ENCODE results near the gene HOXA13.

Gene HOXA13

DNA sequence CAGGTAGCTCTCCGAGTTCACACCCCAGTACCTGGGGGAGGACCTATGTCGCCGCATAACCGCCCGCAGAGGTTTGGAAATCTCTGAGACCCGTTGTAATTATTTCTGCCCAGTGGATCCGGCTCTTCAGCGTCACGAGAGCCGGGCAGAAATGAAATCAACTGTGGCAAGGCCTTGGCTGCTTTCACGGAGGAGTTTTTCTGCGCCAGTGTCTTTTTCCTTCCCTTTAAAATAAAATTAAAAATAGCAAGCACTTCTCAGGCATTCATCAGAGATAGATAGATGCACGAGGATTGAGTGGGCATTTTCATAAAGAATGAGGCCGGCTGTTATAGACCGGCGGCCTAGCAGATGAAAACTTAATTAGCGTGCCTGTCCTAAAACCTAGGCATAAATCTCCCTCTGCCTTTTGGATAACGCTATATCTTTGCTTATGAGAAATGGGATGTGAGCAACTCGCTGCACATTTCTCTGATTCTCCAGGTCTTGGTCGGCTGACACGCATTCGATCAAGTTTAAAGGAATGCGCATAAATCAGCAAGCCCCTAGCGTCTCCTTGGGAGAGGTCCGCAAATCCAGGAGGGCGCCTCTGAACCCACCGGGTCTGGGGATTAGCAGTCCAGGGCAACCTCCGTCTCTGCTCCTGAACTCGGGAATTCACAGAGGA, 6.4 kb downstream of the HOXA13 start:
- Histone ChIP-seq H3K27me3 (peaks cover 100% of the 10 kb centered on the region), H3K4me1 (ENCODE audit: control insufficient read depth in 1 of 2, insufficient read depth in 1 of 2, low read depth in 1 of 2, low read length in 1 of 2) (peaks cover 28 to 39% of the 10 kb centered on the region in 2 experiments), H3K36me3 (no peaks in the 10 kb centered on the region), H3K9me3 (no peaks in the 10 kb centered on the region), H3K4me3 (ENCODE audit: low read depth in 1 of 2, low read length in 1 of 2) (peak overlapping the region; percentile 43 to 68), H3K27ac (no peak overlapping the region)
- TF ChIP-seq, protein P1, sequence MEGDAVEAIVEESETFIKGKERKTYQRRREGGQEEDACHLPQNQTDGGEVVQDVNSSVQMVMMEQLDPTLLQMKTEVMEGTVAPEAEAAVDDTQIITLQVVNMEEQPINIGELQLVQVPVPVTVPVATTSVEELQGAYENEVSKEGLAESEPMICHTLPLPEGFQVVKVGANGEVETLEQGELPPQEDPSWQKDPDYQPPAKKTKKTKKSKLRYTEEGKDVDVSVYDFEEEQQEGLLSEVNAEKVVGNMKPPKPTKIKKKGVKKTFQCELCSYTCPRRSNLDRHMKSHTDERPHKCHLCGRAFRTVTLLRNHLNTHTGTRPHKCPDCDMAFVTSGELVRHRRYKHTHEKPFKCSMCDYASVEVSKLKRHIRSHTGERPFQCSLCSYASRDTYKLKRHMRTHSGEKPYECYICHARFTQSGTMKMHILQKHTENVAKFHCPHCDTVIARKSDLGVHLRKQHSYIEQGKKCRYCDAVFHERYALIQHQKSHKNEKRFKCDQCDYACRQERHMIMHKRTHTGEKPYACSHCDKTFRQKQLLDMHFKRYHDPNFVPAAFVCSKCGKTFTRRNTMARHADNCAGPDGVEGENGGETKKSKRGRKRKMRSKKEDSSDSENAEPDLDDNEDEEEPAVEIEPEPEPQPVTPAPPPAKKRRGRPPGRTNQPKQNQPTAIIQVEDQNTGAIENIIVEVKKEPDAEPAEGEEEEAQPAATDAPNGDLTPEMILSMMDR (IDR thresholded peaks at IDR 0.05) = no peak

- peak overlapping the region; percentile 43 to 68 for H3K4me3 ChIP-seq (ENCODE audit: low read depth in 1 of 2, low read length in 1 of 2)
- H3K27ac ChIP-seq = peak overlapping the region; percentile 54
- H3K4me1 ChIP-seq (ENCODE audit: control insufficient read depth in 1 of 2, insufficient read depth in 1 of 2, low read depth in 1 of 2, low read length in 1 of 2) = peaks cover 34 to 41% of the 10 kb centered on the region in 2 experiments
- no peaks in the 10 kb centered on the region for H3K36me3 ChIP-seq
- TF ChIP-seq, protein P1 (IDR thresholded peaks at IDR 0.05) = no peak
- no peaks in the 10 kb centered on the region for H3K9me3 ChIP-seq
- H3K27me3 ChIP-seq = peaks cover 100% of the 10 kb centered on the region
These were observed 7.2 kb downstream of the HOXA13 start for GRCh38 chr7:27192546-27193334.

DNA sequence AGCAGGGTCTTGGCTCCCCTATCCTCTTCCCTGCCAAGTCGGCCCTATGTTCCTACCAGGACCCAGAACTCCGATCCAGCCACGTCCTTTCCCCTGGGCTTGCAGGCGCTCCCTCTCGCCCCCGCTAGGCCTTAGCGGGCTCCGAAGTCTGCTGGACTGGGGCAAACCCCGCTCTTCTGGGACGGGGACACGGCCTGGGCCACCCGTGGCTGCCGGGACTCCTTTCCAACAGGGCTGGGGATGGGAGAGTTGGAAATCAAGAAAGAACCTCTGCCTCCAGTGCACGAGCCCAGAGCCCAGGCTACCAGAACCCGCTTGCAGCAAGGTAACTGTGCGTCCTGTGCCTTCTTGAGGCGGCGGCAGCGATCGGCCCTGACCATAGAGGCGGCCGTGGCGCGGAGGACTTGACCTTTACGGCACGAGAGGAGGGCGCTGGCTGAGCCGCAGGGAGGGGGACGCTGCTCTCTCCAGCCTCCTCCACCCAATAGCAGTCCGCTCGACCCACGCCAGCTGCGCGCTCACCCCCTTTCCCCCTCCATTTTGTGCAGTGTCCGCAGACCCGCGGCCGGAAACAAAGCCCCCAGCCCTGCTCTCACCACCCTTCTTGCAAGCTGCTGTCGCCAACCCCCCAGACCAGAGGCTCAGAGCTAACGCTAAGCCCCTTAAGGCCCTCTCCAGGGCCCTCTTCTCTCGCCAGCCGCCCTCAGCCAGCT, 7.9 kb downstream of the HOXA13 start:
- Histone ChIP-seq H3K36me3 (no peaks in the 10 kb centered on the region), H3K4me3 (ENCODE audit: low read depth in 1 of 2, low read length in 1 of 2) (peak overlapping the region; percentile 43 to 68), H3K9me3 (no peaks in the 10 kb centered on the region), H3K27me3 (peaks cover 100% of the 10 kb centered on the region), H3K4me1 (ENCODE audit: control insufficient read depth in 1 of 2, insufficient read depth in 1 of 2, low read depth in 1 of 2, low read length in 1 of 2) (peaks cover 35 to 42% of the 10 kb centered on the region in 2 experiments), H3K27ac (peak overlapping the region; percentile 54)
- TF ChIP-seq, protein P1 (IDR thresholded peaks at IDR 0.05) = no peak

- Histone ChIP-seq H3K27me3 (peaks cover 100% of the 10 kb centered on the region), H3K27ac (no peak overlapping the region), H3K9me3 (no peaks in the 10 kb centered on the region)
These were observed 8.6 kb downstream of the HOXA13 start for GRCh38 chr7:27191161-27191731.

More at GRCh38 chr7:27191161-27191731, 8.6 kb downstream of the HOXA13 start:
- no peaks in the 10 kb centered on the region for H3K36me3 ChIP-seq
- TF ChIP-seq, protein P1 (IDR thresholded peaks at IDR 0.05) = no peak
- peak overlapping the region in 1 of 2 experiments; percentile 68 for H3K4me3 ChIP-seq (ENCODE audit: low read depth in 1 of 2, low read length in 1 of 2)
- peaks cover 35 to 42% of the 10 kb centered on the region in 2 experiments for H3K4me1 ChIP-seq (ENCODE audit: control insufficient read depth in 1 of 2, insufficient read depth in 1 of 2, low read depth in 1 of 2, low read length in 1 of 2)
